Fibroblast of lung (primary cell): Measurements from ENCODE around the gene ARMC8.

ENCODE experiments used
- EZH2 ChIP-seq: IDR thresholded peaks from 2 replicates; pipeline ENCODE4 v1.5.1; 2012; ENCODE audit warnings: low read length, control low read depth, mild to moderate bottlenecking; ENCODE audit errors: missing control alignments
- TF ChIP-seq, protein P1 (sequence below), 2 donors: IDR thresholded peaks in 1 of 2; conservative IDR thresholded peaks in 1 of 2; 1 replicate in 1 of 2; 2 replicates in 1 of 2; pipeline ENCODE4 v1.5.1; 2011 to 2012; ENCODE audit warnings: low read length in 2 of 2, control low read depth in 1 of 2, inconsistent platforms in 1 of 2, low read depth in 1 of 2, mild to moderate bottlenecking in 1 of 2

DNA sequence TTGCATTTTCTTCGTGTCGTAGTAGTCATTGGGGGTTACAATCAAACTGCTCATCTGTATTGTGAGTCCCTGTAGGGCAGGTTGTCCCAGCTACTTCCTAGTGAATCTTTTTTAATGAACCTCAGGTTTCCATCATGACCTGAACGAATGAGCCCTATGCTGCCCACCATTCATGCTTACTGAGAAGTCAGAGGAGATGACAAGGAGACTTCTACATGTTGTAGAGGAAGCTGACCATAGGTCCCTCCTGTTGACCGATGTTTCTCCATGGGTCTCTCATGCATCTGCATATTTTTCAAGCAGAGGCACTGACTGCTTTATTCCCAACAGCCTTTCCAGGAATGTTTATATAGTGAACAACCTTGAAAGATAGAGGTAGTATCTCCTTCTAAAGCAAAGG, 147.5 kb downstream of the ARMC8 start:
- TF ChIP-seq, protein P1, sequence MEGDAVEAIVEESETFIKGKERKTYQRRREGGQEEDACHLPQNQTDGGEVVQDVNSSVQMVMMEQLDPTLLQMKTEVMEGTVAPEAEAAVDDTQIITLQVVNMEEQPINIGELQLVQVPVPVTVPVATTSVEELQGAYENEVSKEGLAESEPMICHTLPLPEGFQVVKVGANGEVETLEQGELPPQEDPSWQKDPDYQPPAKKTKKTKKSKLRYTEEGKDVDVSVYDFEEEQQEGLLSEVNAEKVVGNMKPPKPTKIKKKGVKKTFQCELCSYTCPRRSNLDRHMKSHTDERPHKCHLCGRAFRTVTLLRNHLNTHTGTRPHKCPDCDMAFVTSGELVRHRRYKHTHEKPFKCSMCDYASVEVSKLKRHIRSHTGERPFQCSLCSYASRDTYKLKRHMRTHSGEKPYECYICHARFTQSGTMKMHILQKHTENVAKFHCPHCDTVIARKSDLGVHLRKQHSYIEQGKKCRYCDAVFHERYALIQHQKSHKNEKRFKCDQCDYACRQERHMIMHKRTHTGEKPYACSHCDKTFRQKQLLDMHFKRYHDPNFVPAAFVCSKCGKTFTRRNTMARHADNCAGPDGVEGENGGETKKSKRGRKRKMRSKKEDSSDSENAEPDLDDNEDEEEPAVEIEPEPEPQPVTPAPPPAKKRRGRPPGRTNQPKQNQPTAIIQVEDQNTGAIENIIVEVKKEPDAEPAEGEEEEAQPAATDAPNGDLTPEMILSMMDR (conservative IDR thresholded peaks at IDR 0.05 in 1 of 2, IDR thresholded peaks at IDR 0.05 in 1 of 2; ENCODE audit: low read depth in 1 of 2, low read length in 2 of 2) = no peak
- no peak for TF ChIP-seq EZH2
